HL-60 (cell line): ENCODE data around the gene STAMBPL1.

Experiments
- DNase-seq, 2 experiments: peaks; one replicate each; pipeline ENCODE4 v3.0.0-alpha.2; 2010 to 2020; ENCODE audit warnings: low read depth in 1 of 2, low spot score in 1 of 2
- H3K27ac ChIP-seq: fragments of 250-450 bp; sonication (Bioruptor Pico); replicated peaks from 2 replicates; pipeline ENCODE4 v1.5.1; 2020; ENCODE audit warnings: mild to moderate bottlenecking, moderate library complexity
- H3K27me3 ChIP-seq: fragments of 250-450 bp; sonication (Bioruptor Pico); 2 replicates; pipeline ENCODE4 v1.5.1; 2021; ENCODE audit warnings: mild to moderate bottlenecking, moderate library complexity; ENCODE audit not compliant: insufficient read depth, poor library complexity, severe bottlenecking
- H3K4me3 ChIP-seq: replicated peaks from 2 replicates; pipeline ENCODE4 v1.5.1; 2011; ENCODE audit warnings: mild to moderate bottlenecking, control low read depth, low read length; ENCODE audit not compliant: insufficient read depth
- GABPA ChIP-seq: IDR thresholded peaks from 2 replicates; pipeline ENCODE4 v1.6.1; 2012; ENCODE audit warnings: low read depth
- POLR2AphosphoS5 ChIP-seq: IDR thresholded peaks from 2 replicates; pipeline ENCODE4 v1.6.1; 2012; ENCODE audit warnings: low read depth
- SPI1 ChIP-seq: IDR thresholded peaks from 2 replicates; pipeline ENCODE4 v1.6.1; 2012; ENCODE audit warnings: low read depth, mild to moderate bottlenecking, borderline replicate concordance
- TF ChIP-seq, protein P1 (sequence below): IDR thresholded peaks from one replicate; pipeline ENCODE4 v1.5.1; 2011; ENCODE audit warnings: low read length, control low read depth, inconsistent platforms; ENCODE audit not compliant: insufficient read depth
- TF ChIP-seq, protein P2 (sequence below): IDR thresholded peaks from 2 replicates; pipeline ENCODE4 v1.6.1; 2012; ENCODE audit warnings: low read depth; ENCODE audit not compliant: insufficient replicate concordance

The STAMBPL1 gene

DNA sequence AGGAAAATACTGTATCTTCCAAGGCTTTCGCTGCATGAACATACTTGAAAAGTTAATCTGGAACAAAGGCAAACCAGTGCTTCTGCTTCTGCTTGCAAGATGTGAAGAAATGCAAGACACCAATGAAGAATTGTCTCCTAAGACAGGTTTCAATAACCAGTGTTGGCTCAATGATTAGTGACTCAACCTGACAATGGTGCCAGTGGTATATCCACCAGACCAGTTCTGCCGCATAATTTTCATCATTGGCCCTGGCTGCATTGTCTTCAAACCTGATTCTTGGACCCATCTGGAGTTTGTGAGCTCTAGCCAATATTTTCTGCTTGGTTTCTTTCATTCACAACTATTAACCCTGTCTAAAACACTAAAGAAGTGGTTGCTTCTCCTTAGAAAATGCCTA, 13.6 kb upstream of the STAMBPL1 start:
- no peaks in the 10 kb centered on the region for H3K27me3 ChIP-seq
- DNase-seq, result no peak
- H3K27ac ChIP-seq, result no peak overlapping the region
- no peak overlapping the region for H3K4me3 ChIP-seq
- TF ChIP-seq GABPA, result no peak
- TF ChIP-seq, protein P1, sequence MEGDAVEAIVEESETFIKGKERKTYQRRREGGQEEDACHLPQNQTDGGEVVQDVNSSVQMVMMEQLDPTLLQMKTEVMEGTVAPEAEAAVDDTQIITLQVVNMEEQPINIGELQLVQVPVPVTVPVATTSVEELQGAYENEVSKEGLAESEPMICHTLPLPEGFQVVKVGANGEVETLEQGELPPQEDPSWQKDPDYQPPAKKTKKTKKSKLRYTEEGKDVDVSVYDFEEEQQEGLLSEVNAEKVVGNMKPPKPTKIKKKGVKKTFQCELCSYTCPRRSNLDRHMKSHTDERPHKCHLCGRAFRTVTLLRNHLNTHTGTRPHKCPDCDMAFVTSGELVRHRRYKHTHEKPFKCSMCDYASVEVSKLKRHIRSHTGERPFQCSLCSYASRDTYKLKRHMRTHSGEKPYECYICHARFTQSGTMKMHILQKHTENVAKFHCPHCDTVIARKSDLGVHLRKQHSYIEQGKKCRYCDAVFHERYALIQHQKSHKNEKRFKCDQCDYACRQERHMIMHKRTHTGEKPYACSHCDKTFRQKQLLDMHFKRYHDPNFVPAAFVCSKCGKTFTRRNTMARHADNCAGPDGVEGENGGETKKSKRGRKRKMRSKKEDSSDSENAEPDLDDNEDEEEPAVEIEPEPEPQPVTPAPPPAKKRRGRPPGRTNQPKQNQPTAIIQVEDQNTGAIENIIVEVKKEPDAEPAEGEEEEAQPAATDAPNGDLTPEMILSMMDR, result no peak
- no peak for TF ChIP-seq POLR2AphosphoS5
- no peak for TF ChIP-seq SPI1
- TF ChIP-seq, protein P2, sequence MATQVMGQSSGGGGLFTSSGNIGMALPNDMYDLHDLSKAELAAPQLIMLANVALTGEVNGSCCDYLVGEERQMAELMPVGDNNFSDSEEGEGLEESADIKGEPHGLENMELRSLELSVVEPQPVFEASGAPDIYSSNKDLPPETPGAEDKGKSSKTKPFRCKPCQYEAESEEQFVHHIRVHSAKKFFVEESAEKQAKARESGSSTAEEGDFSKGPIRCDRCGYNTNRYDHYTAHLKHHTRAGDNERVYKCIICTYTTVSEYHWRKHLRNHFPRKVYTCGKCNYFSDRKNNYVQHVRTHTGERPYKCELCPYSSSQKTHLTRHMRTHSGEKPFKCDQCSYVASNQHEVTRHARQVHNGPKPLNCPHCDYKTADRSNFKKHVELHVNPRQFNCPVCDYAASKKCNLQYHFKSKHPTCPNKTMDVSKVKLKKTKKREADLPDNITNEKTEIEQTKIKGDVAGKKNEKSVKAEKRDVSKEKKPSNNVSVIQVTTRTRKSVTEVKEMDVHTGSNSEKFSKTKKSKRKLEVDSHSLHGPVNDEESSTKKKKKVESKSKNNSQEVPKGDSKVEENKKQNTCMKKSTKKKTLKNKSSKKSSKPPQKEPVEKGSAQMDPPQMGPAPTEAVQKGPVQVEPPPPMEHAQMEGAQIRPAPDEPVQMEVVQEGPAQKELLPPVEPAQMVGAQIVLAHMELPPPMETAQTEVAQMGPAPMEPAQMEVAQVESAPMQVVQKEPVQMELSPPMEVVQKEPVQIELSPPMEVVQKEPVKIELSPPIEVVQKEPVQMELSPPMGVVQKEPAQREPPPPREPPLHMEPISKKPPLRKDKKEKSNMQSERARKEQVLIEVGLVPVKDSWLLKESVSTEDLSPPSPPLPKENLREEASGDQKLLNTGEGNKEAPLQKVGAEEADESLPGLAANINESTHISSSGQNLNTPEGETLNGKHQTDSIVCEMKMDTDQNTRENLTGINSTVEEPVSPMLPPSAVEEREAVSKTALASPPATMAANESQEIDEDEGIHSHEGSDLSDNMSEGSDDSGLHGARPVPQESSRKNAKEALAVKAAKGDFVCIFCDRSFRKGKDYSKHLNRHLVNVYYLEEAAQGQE, result no peak

DNA sequence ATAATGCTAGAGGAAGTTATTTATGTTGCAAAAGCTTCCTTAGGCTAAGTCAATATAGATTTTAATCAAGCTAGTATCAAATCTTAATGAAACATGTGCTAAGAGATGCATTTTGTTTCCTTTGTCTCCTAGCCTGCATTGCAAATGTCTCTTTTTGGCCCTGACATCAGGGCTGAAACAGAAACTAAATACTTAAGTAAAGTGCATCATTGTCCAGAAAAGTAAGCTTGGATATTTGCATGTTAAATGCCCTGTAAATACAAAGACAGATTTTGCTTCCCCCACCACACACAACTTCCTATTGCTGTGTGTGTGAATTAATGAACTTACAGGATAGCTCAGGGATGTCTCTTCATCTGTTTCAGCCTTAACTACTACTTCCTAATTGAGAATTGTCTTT, 10.0 kb upstream of the STAMBPL1 start:
- no peaks in the 10 kb centered on the region for H3K27me3 ChIP-seq
- no peak for TF ChIP-seq GABPA
- TF ChIP-seq, protein P1, result no peak
- TF ChIP-seq, protein P2, result no peak
- no peak for TF ChIP-seq POLR2AphosphoS5
- no peak for TF ChIP-seq SPI1
- no peak overlapping the region for H3K27ac ChIP-seq
- no peak for DNase-seq
- no peak overlapping the region for H3K4me3 ChIP-seq

DNA sequence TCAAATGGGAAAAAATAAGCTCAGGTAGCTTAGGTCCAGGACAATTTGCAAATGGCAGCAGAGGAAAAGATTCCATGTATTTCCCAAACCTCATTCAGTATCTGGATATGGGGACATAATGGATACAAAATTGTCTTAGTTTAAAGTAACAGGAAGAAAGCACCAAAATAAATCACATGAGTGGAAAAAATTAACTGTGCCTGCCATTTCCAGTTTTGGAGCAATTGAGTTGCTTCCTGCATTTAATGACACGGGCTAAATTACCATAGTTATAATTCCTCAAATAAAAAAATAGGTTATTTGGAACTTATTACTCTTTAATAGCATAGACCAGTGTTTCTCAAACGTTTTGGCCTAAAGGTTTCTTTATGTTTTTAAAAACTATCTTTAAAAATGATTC, 6.3 kb upstream of the STAMBPL1 start:
- TF ChIP-seq, protein P1, result no peak
- no peak for TF ChIP-seq SPI1
- no peak for TF ChIP-seq POLR2AphosphoS5
- TF ChIP-seq, protein P2, result no peak
- TF ChIP-seq GABPA, result no peak

More for the DNA sequence above, 6.3 kb upstream of the STAMBPL1 start:
- no peaks in the 10 kb centered on the region for H3K27me3 ChIP-seq
- H3K4me3 ChIP-seq, result no peak overlapping the region
- DNase-seq, result no peak
- H3K27ac ChIP-seq, result no peak overlapping the region
